Activated CD8-positive, alpha-beta memory T cell treated with anti-CD3 and anti-CD28 coated beads for 36 hours (primary cell): ENCODE measurements around the gene CARMIL1. TPM values are rescaled to one million over a fixed set of nuclear protein-coding genes. Genes with fewer than 3 reads are reported as not detected.

ENCODE experiments used
- CTCF ChIA-PET: fragments of 350-600 bp; sonication (Branson Sonifier 250); formaldehyde crosslinking; loops from one replicate; lab custom pipeline; 2021; ENCODE audit warnings: antibody characterized with exemption; lab: Charles Lee
- POLR2A ChIA-PET: fragments of 350-600 bp; sonication (Branson Sonifier 250); formaldehyde crosslinking; loops from one replicate; lab custom pipeline; 2021; ENCODE audit warnings: antibody characterized with exemption; lab: Charles Lee
- total RNA-seq, 2 experiments: library from RNA; stranded (reverse); gene quantifications; one replicate each; pipeline ENCODE4 v1.2.3, GENCODE V29; 2021

CARMIL1 gene
- total RNA-seq, 2 experiments from 2014 or later: 2.0 TPM

DNA sequence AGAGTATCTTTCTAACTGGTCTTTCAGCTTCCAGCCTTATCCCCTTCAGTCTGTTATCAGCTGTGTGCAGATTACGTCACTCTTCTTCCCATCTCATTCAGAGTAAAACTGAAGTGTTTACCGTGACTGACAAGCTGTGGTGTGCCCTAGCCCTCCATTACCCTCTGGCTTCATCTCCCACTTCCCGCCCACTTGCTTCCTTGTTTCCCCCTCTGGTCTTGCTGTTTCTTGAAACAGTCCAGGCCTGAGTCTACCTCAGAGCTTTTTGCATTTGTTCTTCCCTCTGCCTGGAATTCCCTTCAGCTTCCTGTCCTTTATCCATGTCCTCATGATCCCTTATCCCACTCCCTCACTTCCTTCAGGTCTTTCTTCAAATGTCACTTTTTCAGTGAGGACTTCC lies 66.9 kb downstream of the CARMIL1 start:
- POLR2A ChIA-PET: no interaction called here

GRCh38 chr6:25350573-25350972 lies 71.4 kb downstream of the CARMIL1 start:
- CTCF ChIA-PET: no interaction called here
- POLR2A ChIA-PET: no interaction called here

More for the DNA sequence above, 66.9 kb downstream of the CARMIL1 start:
- CTCF ChIA-PET: no interaction called here

- ChIA-PET POLR2A (no interaction called here), CTCF (no interaction called here)
Observed at GRCh38 chr6:25351485-25351884, 72.3 kb downstream of the CARMIL1 start.

- CTCF ChIA-PET: no interaction called here
- POLR2A ChIA-PET: interaction anchor here (0.7 kb wide), 1 partner anchor 24 kb away, joined by 3 read pairs; no protein-coding TSS in a partner anchor
Observed at GRCh38 chr6:25352285-25352684, 73.1 kb downstream of the CARMIL1 start.

GRCh38 chr6:25354078-25354932 lies 75.1 kb downstream of the CARMIL1 start:
- ChIA-PET CTCF (no interaction called here), POLR2A (no interaction called here)

DNA sequence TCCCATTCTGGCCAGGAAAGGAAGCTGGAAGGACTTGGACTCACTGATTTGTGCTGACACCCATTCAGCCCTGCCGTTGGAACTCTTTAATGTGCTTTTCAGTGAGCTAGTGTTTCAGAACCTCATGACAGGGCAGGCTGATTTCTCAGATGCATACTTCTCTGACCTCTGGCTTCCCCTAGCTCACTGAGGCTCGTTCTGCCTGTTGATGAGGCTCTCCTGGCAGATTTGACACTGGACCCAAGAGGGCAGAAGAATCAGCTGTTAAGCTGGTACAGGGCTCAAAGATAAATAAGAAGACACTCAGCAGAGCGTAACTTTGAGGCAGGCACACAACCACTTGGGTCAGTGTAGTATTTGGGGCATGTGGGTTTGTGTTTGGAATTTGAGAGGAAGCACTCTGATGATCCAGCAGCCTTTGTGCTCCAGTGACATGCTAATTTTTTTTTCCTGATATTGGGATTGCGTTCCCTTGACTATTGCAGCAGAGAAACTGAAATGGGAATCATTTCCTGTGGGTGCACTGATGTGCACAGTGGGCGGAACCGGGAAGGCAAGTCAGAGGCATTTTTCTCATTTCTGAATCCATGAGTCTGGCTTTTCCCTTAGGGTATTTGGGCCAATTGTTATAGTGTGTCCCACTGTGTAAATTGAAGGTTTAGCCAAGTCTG lies 80.2 kb downstream of the CARMIL1 start:
- ChIA-PET POLR2A (no interaction called here), CTCF (no interaction called here)

DNA sequence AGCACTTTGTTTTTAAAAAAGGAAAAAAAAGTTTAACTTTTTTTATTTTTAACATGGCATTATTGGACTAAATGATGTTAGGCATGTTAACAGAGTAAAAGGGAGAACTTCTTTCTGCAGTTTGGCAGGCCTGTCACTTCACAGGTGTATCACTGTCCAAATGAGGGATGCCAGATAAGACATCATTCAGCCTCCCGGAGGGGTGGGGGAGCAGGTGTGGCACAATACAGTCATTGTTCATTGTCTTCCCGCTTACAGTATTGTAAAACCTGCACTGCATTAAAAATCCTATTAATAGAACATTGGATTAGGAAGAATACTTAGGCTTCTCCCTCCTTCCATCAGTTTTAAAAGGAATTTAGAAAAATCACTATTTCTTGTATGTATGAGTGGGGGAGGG lies 80.7 kb downstream of the CARMIL1 start:
- POLR2A ChIA-PET: no interaction called here
- CTCF ChIA-PET: no interaction called here

DNA sequence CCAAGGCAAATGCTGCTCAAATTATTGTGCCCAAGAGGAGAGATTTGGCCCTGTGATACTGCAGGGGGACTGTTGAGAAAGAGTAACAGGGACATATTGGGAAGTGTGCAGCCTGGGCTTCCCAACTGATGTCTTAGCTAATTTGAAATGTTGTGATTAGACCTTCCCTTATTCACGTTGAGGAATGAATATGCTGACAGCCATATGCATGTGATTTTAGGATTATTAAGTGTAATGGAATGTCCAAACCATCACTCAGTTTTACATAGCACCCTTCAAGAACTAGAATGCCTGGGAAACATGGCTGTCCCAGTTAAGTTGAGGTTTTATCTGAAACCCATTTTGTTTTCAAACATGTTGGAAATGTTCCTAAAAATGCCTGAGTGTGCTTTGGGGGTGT lies 81.4 kb downstream of the CARMIL1 start:
- CTCF ChIA-PET: no interaction called here
- POLR2A ChIA-PET: no interaction called here

- ChIA-PET POLR2A (no interaction called here), CTCF (no interaction called here)
Observed at GRCh38 chr6:25363427-25363826, 84.3 kb downstream of the CARMIL1 start.

GRCh38 chr6:25365154-25365553 lies 86.0 kb downstream of the CARMIL1 start:
- ChIA-PET CTCF (interaction anchor here (1.1 to 1.8 kb wide), 2 partner anchors 11 to 100 kb away, joined by 3 to 4 read pairs; no protein-coding TSS in a partner anchor), POLR2A (no interaction called here)

- POLR2A ChIA-PET: no interaction called here
- CTCF ChIA-PET: interaction anchor here (1.0 to 1.2 kb wide), 3 partner anchors 22 to 102 kb away, joined by 3 to 4 read pairs (median 3); no protein-coding TSS in a partner anchor
Observed at GRCh38 chr6:25366903-25367545, 87.8 kb downstream of the CARMIL1 start.

- ChIA-PET POLR2A (interaction anchor here (0.6 to 1.1 kb wide), 2 partner anchors 90 to 302 kb away, joined by 3 read pairs; no protein-coding TSS in a partner anchor), CTCF (no interaction called here)
Observed at GRCh38 chr6:25369036-25369432, 89.9 kb downstream of the CARMIL1 start.

GRCh38 chr6:25369433-25370177 lies 90.4 kb downstream of the CARMIL1 start:
- ChIA-PET CTCF (no interaction called here), POLR2A (interaction anchor here (0.6 to 1.1 kb wide), 2 partner anchors 91 to 303 kb away, joined by 3 read pairs; no protein-coding TSS in a partner anchor)

GRCh38 chr6:25370178-25371036 lies 91.2 kb downstream of the CARMIL1 start:
- ChIA-PET CTCF (interaction anchor here (0.6 to 0.7 kb wide), 2 partner anchors 12 to 64 kb away, joined by 3 to 5 read pairs; no protein-coding TSS in a partner anchor), POLR2A (interaction anchor here (1.1 kb wide), 1 partner anchor 92 kb away, joined by 3 read pairs; no protein-coding TSS in a partner anchor)

GRCh38 chr6:25371037-25371347 lies 91.8 kb downstream of the CARMIL1 start:
- POLR2A ChIA-PET: no interaction called here
- CTCF ChIA-PET: interaction anchor here (0.6 to 0.7 kb wide), 2 partner anchors 11 to 64 kb away, joined by 3 to 5 read pairs; no protein-coding TSS in a partner anchor

GRCh38 chr6:25375125-25375524 lies 96.0 kb downstream of the CARMIL1 start:
- ChIA-PET POLR2A (no interaction called here), CTCF (interaction anchor here (1.4 kb wide), 1 partner anchor 9 kb away, joined by 3 read pairs; no protein-coding TSS in a partner anchor)

GRCh38 chr6:25377664-25378063 lies 98.5 kb downstream of the CARMIL1 start:
- POLR2A ChIA-PET: no interaction called here
- CTCF ChIA-PET: no interaction called here

DNA sequence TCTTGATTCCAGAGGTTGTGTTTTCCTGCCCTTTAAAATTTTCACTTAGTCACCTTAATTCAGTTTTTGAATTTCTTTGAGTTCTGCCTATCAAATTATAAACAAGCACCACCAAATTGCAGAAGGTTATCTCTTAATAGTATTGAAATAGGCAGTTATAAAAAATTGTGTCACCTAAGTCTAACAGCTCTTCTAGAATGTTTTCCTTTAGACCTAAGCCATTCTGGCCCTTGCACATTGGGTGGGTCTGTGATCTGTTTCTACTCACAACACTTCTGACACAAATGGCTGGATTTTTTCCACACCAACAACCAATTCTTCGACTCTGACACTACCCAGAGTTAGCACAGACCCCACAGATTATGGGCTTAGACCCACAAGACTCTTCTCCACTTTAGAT lies 101.9 kb downstream of the CARMIL1 start:
- ChIA-PET POLR2A (no interaction called here), CTCF (no interaction called here)
